ENCODE data around the gene OSCAR. TPM values are rescaled to one million over a fixed set of nuclear protein-coding genes. Genes with fewer than 3 reads are reported as not detected.

The OSCAR gene
- total RNA-seq, 1 donor from 2014 or later = 0.20 TPM

DNA sequence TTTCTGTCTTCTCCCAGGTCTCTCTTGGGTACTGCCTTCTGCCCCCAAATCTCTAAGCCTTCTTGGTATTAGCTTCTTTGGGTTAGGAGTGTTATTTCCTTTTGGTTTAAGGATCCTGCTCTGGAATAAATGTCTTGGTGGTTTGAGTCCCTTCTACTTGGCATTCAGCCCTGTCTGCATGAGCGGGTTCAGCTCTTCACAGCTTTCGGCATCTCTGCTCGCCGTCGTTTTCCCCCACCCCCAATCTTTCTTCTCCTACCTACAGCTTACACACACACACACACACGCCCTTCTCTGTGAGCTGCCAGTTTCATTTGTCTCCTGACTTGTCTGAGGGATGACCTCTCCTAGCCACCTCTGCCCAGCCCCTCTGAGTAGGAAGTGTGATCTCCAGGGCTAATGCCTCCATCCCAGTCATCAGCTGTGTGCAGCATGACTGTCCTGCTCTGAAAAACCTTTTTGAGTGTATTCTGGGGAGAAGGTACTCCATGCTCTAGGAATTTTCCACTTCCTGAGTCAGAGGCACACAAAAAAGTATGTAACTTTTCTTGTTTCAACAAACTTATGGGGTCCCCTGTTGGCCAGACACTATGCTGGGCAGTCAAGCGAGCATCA is 41.7 kb upstream of the OSCAR start:
- Mint-ChIP-seq H3K9me3 (ENCODE audit: unreplicated experiment) (no peaks in the 10 kb centered on the region), H3K4me1 (ENCODE audit: low read depth, unreplicated experiment) (peaks cover 20% of the 10 kb centered on the region), H3K27me3 (ENCODE audit: low read depth, unreplicated experiment) (no peaks in the 10 kb centered on the region), H3K27ac (ENCODE audit: unreplicated experiment) (no peak overlapping the region), H3K36me3 (ENCODE audit: low read depth, unreplicated experiment) (peaks cover 26% of the 10 kb centered on the region), H3K4me3 (ENCODE audit: unreplicated experiment) (no peak overlapping the region)
- Histone ChIP-seq H3K9me3 (ENCODE audit: insufficient read depth, low read depth, low read length) (no peaks in the 10 kb centered on the region), H3K4me3 (ENCODE audit: insufficient read depth, low read depth, low read length) (no peak overlapping the region), H3K36me3 (ENCODE audit: insufficient read depth, low read length) (peaks cover 36% of the 10 kb centered on the region), H3K9ac (ENCODE audit: low read length) (peak overlapping the region; percentile 60), H3K79me2 (ENCODE audit: insufficient read depth, low read length) (peaks cover 67% of the 10 kb centered on the region), H3K4me2 (ENCODE audit: low read length) (peak overlapping the region; percentile 60), H3K27ac (ENCODE audit: low read depth, low read length) (peak overlapping the region; percentile 10), H3K4me1 (ENCODE audit: insufficient read depth, low read length) (peaks cover 16% of the 10 kb centered on the region), H2AFZ (ENCODE audit: low read depth, low read length) (no peak overlapping the region), H4K20me1 (ENCODE audit: insufficient read depth, low read length) (peaks cover 77% of the 10 kb centered on the region), H3K27me3 (ENCODE audit: insufficient read depth, low read length) (no peaks in the 10 kb centered on the region)
- TF ChIP-seq, protein P1, sequence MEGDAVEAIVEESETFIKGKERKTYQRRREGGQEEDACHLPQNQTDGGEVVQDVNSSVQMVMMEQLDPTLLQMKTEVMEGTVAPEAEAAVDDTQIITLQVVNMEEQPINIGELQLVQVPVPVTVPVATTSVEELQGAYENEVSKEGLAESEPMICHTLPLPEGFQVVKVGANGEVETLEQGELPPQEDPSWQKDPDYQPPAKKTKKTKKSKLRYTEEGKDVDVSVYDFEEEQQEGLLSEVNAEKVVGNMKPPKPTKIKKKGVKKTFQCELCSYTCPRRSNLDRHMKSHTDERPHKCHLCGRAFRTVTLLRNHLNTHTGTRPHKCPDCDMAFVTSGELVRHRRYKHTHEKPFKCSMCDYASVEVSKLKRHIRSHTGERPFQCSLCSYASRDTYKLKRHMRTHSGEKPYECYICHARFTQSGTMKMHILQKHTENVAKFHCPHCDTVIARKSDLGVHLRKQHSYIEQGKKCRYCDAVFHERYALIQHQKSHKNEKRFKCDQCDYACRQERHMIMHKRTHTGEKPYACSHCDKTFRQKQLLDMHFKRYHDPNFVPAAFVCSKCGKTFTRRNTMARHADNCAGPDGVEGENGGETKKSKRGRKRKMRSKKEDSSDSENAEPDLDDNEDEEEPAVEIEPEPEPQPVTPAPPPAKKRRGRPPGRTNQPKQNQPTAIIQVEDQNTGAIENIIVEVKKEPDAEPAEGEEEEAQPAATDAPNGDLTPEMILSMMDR (IDR thresholded peaks at IDR 0.05; ENCODE audit: insufficient read depth, low read depth, low read length) = no peak
- TF ChIP-seq EZH2 (IDR thresholded peaks at IDR 0.05; ENCODE audit: insufficient read depth, low read length) = no peak
- no peak for FAIRE-seq
- peak; percentile 6 for DNase-seq (ENCODE audit: low read depth)

DNA sequence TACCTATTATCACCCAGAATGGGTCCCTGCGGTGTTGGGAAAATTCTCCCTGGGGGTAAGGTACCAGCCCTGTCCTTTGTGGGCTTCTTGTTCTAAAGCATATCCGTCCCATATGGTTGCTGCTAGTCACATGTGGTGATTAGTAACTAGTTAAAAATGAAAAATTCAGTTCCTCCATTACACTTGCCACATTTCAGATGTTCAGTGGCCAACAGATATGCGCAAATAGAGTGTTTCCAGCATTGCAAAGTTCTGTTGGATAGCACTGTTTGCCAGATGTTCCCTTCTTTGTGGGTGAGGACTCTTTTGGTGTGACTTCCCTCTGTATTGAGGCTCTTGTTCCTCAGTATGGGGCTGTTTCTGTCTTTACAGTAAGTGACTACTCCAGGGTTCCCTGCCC is 40.8 kb upstream of the OSCAR start:
- Histone ChIP-seq H3K27me3 (ENCODE audit: insufficient read depth, low read length) (no peaks in the 10 kb centered on the region), H3K27ac (ENCODE audit: low read depth, low read length) (no peak overlapping the region), H3K36me3 (ENCODE audit: insufficient read depth, low read length) (peaks cover 28% of the 10 kb centered on the region), H3K4me3 (ENCODE audit: insufficient read depth, low read depth, low read length) (no peak overlapping the region), H3K4me1 (ENCODE audit: insufficient read depth, low read length) (peaks cover 16% of the 10 kb centered on the region), H3K79me2 (ENCODE audit: insufficient read depth, low read length) (peaks cover 67% of the 10 kb centered on the region), H2AFZ (ENCODE audit: low read depth, low read length) (no peak overlapping the region), H3K4me2 (ENCODE audit: low read length) (no peak overlapping the region), H4K20me1 (ENCODE audit: insufficient read depth, low read length) (peaks cover 68% of the 10 kb centered on the region), H3K9ac (ENCODE audit: low read length) (no peak overlapping the region), H3K9me3 (ENCODE audit: insufficient read depth, low read depth, low read length) (no peaks in the 10 kb centered on the region)
- peaks cover 23% of the 10 kb centered on the region for H3K36me3 Mint-ChIP-seq (ENCODE audit: low read depth, unreplicated experiment)
- no peak overlapping the region for H3K4me3 Mint-ChIP-seq (ENCODE audit: unreplicated experiment)
- no peak for TF ChIP-seq EZH2 (IDR thresholded peaks at IDR 0.05; ENCODE audit: insufficient read depth, low read length)
- TF ChIP-seq, protein P1 (IDR thresholded peaks at IDR 0.05; ENCODE audit: insufficient read depth, low read depth, low read length) = no peak
- FAIRE-seq = no peak
- no peak for DNase-seq (ENCODE audit: low read depth)
- peaks cover 20% of the 10 kb centered on the region for H3K4me1 Mint-ChIP-seq (ENCODE audit: low read depth, unreplicated experiment)
- no peaks in the 10 kb centered on the region for H3K9me3 Mint-ChIP-seq (ENCODE audit: unreplicated experiment)
- no peaks in the 10 kb centered on the region for H3K27me3 Mint-ChIP-seq (ENCODE audit: low read depth, unreplicated experiment)
- no peak overlapping the region for H3K27ac Mint-ChIP-seq (ENCODE audit: unreplicated experiment)
